Omental fat pad (tissue), 4 donors: ENCODE measurements around the gene HDGFL2. TPM values are rescaled to one million over a fixed set of nuclear protein-coding genes. Genes with fewer than 3 reads are reported as not detected.

Experiments used
- ATAC-seq: fragments of 150-250 bp; one replicate; pipeline ENCODE4 v1.9.1; 2016; ENCODE audit warnings: mild to moderate bottlenecking, moderate library complexity; ENCODE audit not compliant: low FRiP score
- DNase-seq: peaks from one replicate; pipeline ENCODE4 v3.0.0-alpha.2; 2019; ENCODE audit warnings: low spot score
- CTCF ChIP-seq, 3 donors: fragments of 450-650 bp; IDR thresholded peaks; one replicate each; pipeline ENCODE4 v1.5.1; 2016 to 2017; ENCODE audit warnings: antibody characterized with exemption in 3 of 3, mild to moderate bottlenecking in 3 of 3, moderate library complexity in 2 of 3
- total RNA-seq, 4 donors: library from RNA; depleted of rRNA; stranded (reverse); fragments of >200 nt; gene quantifications; one replicate each; pipeline ENCODE4 v1.1.0, GENCODE V29; 2016

The HDGFL2 gene
- total RNA-seq, 4 donors from 2014 or later, result 17.3 to 40.8 (median 25.2) TPM

GRCh38 chr19:4510435-4511255, 38.5 kb downstream of the HDGFL2 start:
- no peak for DNase-seq
- no peak for ATAC-seq
- TF ChIP-seq CTCF (IDR thresholded peaks at IDR 0.05), result no peak

DNA sequence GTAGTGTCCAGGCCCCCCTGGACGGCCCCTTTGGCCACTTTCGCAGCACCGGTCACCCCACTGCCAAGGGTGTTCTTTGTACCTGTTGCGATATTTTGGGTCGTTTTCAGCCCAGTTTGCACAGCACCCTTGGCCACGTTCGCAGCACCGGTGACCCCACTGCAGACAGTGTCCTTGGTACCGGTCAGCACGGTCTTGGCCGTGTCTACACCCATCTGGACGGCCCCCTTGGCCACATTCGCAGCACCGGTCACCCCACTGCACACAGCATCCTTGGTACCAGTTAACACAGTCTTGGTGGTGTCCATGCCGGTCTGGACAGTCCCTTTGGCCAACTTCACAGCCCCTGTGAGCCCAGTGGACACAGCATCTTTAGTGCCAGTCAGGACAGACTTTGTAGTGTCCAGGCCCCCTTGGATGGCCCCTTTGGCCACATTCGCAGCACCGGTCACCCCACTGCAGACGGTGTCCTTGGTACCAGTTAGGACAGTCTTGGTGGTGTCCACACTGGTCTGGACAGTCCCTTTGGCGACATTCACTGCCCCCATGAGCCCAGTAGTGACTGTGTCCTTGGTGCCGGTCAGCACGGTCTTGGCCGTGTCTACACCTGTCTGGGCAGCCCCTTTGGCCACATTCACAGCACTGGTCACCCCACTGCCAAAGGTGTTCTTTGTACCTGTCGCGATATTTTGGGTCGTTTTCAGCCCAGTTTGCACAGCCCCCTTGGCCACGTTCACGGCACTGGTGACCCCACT, 39.4 kb downstream of the HDGFL2 start:
- no peak for DNase-seq
- TF ChIP-seq CTCF (IDR thresholded peaks at IDR 0.05), result no peak
- ATAC-seq, result no peak

DNA sequence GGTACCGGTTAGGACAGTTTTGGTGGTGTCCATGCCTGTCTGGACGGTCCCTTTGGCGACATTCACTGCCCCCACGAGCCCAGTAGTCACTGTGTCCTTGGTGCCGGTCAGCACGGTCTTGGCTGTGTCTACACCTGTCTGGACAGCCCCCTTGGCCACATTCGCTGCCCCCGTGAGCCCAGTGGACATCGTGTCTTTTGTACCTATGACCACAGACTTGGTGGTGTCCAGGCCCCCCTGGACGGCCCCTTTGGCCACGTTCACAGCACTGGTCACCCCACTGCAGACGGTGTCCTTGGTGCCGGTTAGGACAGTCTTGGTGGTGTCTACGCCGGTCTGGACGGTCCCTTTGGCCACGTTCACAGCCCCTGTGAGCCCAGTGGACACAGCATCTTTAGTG, 40.0 kb downstream of the HDGFL2 start:
- no peak for ATAC-seq
- no peak for TF ChIP-seq CTCF (IDR thresholded peaks at IDR 0.05)
- no peak for DNase-seq

DNA sequence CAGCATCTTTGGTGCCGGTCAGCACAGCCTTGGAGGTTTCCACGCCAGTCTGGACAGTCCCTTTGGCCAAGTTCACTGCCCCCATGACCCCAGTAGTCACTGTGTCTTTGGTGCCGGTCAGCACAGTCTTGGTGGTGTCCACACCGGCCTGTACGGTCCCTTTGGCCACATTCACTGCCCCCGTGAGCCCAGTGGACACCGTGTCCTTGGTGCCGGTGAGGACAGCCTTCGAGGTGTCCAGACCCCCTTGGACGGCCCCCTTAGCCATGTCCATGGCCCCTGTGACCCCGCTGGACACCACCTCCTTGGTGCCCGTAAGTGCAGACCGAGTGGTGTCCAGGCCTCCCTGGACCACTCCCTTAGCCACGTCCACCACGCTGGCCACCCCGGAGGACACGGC, 41.2 kb downstream of the HDGFL2 start:
- no peak for TF ChIP-seq CTCF (IDR thresholded peaks at IDR 0.05)
- no peak for ATAC-seq
- no peak for DNase-seq

- DNase-seq (no peak), ATAC-seq (no peak)
- no peak for TF ChIP-seq CTCF (IDR thresholded peaks at IDR 0.05)
Measured at GRCh38 chr19:4515732-4516131, 43.6 kb downstream of the HDGFL2 start.

- no peak for DNase-seq
- TF ChIP-seq CTCF (IDR thresholded peaks at IDR 0.05), result no peak
- no peak for ATAC-seq
Measured at GRCh38 chr19:4516199-4516938, 44.3 kb downstream of the HDGFL2 start.
